Adrenal gland (tissue), 5 donors: Measurements from ENCODE around the gene PLBD2.

Experiments used
- CTCF ChIP-seq, 6 experiments: fragments of 450-650 bp in 4 of 6; fragments of 200-600 bp in 2 of 6; sonication (generic) in 1 of 6; IDR thresholded peaks; 1 replicate in 5 of 6; 2 replicates in 1 of 6; pipeline versions ENCODE4 v1.5.1 to v1.8.0; 2016 to 2021; ENCODE audit warnings: antibody characterized with exemption in 6 of 6, mild to moderate bottlenecking in 2 of 6, moderate library complexity in 1 of 6
- POLR2A ChIP-seq, 2 donors: fragments of 450-650 bp; IDR thresholded peaks; one replicate each; pipeline ENCODE4 v1.6.1; 2017; ENCODE audit warnings: antibody characterized with exemption in 2 of 2, mild to moderate bottlenecking in 2 of 2, moderate library complexity in 1 of 2
- donor health status: DM: no; HTN: no; CAD: no.

- TF ChIP-seq POLR2A (IDR thresholded peaks at IDR 0.05) (no peak), CTCF (IDR thresholded peaks at IDR 0.05) (no peak)
Measured at GRCh38 chr12:113428482-113428881, 70.1 kb downstream of the PLBD2 start.
